OCI-LY1 (cell line): Measurements from ENCODE around the gene FBLN2.

Source experiments
- H2AFZ ChIP-seq: fragments of 200-600 bp; sonication (generic), shearing (Covaris generic); 2 replicates; pipeline ENCODE4 v1.6.0; 2014; ENCODE audit warnings: antibody characterized with exemption, mild to moderate bottlenecking, low read length
- H3F3A ChIP-seq: fragments of 200-600 bp; sonication (generic), shearing (Covaris generic); 2 replicates; pipeline ENCODE4 v1.6.0; 2014; ENCODE audit warnings: mild to moderate bottlenecking, antibody characterized with exemption, low read length, moderate library complexity; ENCODE audit not compliant: insufficient read depth
- H3K27ac ChIP-seq: fragments of 200-600 bp; sonication (generic); 2 replicates; pipeline ENCODE4 v1.5.1; 2014; ENCODE audit warnings: low read length, mixed run types, mild to moderate bottlenecking, low read depth; ENCODE audit not compliant: poor library complexity, severe bottlenecking
- H3K27me3 ChIP-seq: fragments of 200-600 bp; sonication (generic); 2 replicates; pipeline ENCODE4 v1.6.0; 2014; ENCODE audit warnings: antibody characterized with exemption, mild to moderate bottlenecking, low read length, moderate library complexity; ENCODE audit not compliant: insufficient read depth
- H3K36me3 ChIP-seq: fragments of 200-600 bp; sonication (generic); 2 replicates; pipeline ENCODE4 v1.6.1; 2014; ENCODE audit warnings: mild to moderate bottlenecking, antibody characterized with exemption, low read length, moderate library complexity, mixed read lengths; ENCODE audit not compliant: insufficient read depth
- H3K4me1 ChIP-seq: fragments of 200-600 bp; sonication (generic); 2 replicates; pipeline ENCODE4 v1.5.1; 2014; ENCODE audit warnings: mild to moderate bottlenecking, low read length, moderate library complexity; ENCODE audit not compliant: insufficient read depth, severe bottlenecking
- H3K4me2 ChIP-seq: fragments of 200-600 bp; sonication (generic), shearing (Covaris generic); 2 replicates; pipeline ENCODE4 v1.6.1; 2014; ENCODE audit warnings: low read length
- H3K4me3 ChIP-seq: fragments of 200-600 bp; sonication (generic); 2 replicates; pipeline ENCODE4 v1.5.1; 2014; ENCODE audit warnings: low read length, low read depth, mild to moderate bottlenecking, mixed read lengths; ENCODE audit not compliant: poor library complexity, severe bottlenecking
- H3K79me2 ChIP-seq: fragments of 200-600 bp; shearing (Covaris generic); 2 replicates; pipeline ENCODE4 v1.6.1; 2016; ENCODE audit warnings: mixed run types, low read length, mixed read lengths; ENCODE audit not compliant: insufficient read depth
- H3K9ac ChIP-seq: fragments of 200-600 bp; sonication (generic), shearing (Covaris generic); 2 replicates; pipeline ENCODE4 v1.6.1; 2014; ENCODE audit warnings: mild to moderate bottlenecking, low read length, mixed read lengths
- H3K9me2 ChIP-seq: fragments of 200-600 bp; sonication (generic), shearing (Covaris generic); 2 replicates; pipeline ENCODE4 v1.6.1; 2014; ENCODE audit warnings: low read depth, mild to moderate bottlenecking, low read length, mixed read lengths
- H3K9me3 ChIP-seq: fragments of 200-600 bp; shearing (Covaris generic); 2 replicates; pipeline ENCODE4 v1.6.1; 2014; ENCODE audit warnings: low read length, mixed read lengths
- H4K20me1 ChIP-seq: fragments of 200-600 bp; sonication (generic), shearing (Covaris generic); 2 replicates; pipeline ENCODE4 v1.6.0; 2016; ENCODE audit warnings: mild to moderate bottlenecking, low read length; ENCODE audit not compliant: insufficient read depth
- EZH2 ChIP-seq: fragments of 200-600 bp; sonication (generic), shearing (Covaris generic); IDR thresholded peaks from 2 replicates; pipeline ENCODE4 v1.8.0; 2017; ENCODE audit warnings: borderline replicate concordance, mixed run types, mild to moderate bottlenecking, antibody characterized with exemption, low read length, moderate library complexity, mixed read lengths
- TF ChIP-seq, protein P1 (sequence below): fragments of 200-600 bp; sonication (generic), shearing (Covaris generic); IDR thresholded peaks from 2 replicates; pipeline ENCODE4 v1.5.1; 2017; ENCODE audit warnings: mild to moderate bottlenecking, antibody characterized with exemption, low read length, moderate library complexity, mixed read lengths

FBLN2 gene

DNA sequence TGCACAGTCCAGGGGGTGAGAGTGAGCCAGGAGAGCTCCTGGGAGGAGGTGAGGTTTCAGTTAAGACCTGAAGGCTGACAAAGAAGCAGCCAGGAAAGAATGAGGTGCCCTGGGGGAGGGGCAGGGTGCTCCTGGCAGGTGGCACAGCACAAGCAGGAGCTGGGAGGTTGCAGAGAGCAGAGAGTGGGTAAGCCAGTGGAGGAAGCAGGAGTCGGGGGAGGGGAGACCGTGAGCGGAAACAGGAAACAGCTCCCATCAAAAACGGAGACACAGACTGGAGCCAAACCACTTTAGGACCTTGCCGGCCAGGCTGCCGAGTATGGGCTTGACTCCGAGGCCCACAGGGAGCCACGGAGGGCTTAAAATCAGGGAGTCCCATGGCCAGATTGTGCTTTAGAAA is 12.1 kb upstream of the FBLN2 start:
- Histone ChIP-seq H3K4me2 (no peak overlapping the region), H3F3A (no peaks in the 10 kb centered on the region), H3K4me3 (no peak overlapping the region), H4K20me1 (no peaks in the 10 kb centered on the region), H3K36me3 (no peaks in the 10 kb centered on the region), H3K9me2 (no peaks in the 10 kb centered on the region), H2AFZ (no peak overlapping the region), H3K27ac (no peak overlapping the region), H3K4me1 (no peaks in the 10 kb centered on the region), H3K79me2 (no peaks in the 10 kb centered on the region), H3K27me3 (0 out of 2 replicates have a peak, but pooled peaks cover 4% of the 10 kb centered on the region), H3K9me3 (no peaks in the 10 kb centered on the region), H3K9ac (no peak overlapping the region)
- no peak for TF ChIP-seq EZH2

DNA sequence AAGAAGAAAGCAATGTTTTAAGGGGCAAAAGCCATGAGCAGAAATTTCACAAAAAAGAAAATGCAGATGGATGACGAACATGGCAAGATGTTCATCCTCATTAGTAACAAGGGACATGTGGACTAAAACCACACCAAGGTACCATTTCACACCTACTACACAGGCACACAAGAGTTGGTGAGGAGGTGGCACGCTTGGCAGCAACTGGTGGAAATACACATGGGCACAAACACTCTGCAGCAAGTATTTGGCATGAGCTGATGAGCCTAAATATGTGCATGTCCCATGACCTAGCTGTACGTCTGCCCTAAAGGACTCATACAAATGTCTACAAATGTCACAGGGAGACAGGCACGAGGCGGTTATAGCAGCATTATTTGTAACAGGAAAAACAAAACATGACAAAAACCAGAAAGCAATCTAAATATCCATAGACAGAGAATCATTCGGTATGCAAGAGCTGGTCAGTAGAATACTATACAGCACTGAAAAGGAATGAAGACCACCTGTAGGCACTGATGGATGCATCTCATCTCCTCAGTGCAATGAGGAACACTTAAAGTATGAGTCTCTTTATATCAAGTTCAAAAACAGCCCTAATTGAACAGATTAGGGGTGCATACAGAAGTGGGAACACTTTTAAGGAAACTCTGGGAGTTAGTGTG is 11.5 kb upstream of the FBLN2 start:
- no peak overlapping the region for H3K4me3 ChIP-seq
- no peak for TF ChIP-seq EZH2
- TF ChIP-seq, protein P1, sequence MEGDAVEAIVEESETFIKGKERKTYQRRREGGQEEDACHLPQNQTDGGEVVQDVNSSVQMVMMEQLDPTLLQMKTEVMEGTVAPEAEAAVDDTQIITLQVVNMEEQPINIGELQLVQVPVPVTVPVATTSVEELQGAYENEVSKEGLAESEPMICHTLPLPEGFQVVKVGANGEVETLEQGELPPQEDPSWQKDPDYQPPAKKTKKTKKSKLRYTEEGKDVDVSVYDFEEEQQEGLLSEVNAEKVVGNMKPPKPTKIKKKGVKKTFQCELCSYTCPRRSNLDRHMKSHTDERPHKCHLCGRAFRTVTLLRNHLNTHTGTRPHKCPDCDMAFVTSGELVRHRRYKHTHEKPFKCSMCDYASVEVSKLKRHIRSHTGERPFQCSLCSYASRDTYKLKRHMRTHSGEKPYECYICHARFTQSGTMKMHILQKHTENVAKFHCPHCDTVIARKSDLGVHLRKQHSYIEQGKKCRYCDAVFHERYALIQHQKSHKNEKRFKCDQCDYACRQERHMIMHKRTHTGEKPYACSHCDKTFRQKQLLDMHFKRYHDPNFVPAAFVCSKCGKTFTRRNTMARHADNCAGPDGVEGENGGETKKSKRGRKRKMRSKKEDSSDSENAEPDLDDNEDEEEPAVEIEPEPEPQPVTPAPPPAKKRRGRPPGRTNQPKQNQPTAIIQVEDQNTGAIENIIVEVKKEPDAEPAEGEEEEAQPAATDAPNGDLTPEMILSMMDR: no peak
- H3K27me3 ChIP-seq: 0 out of 2 replicates have a peak, but pooled peaks cover 4% of the 10 kb centered on the region
- H3F3A ChIP-seq: no peaks in the 10 kb centered on the region
- no peak overlapping the region for H3K27ac ChIP-seq
- H3K9me2 ChIP-seq: no peaks in the 10 kb centered on the region
- no peaks in the 10 kb centered on the region for H3K36me3 ChIP-seq
- no peak overlapping the region for H3K9ac ChIP-seq
- no peaks in the 10 kb centered on the region for H3K4me1 ChIP-seq
- no peaks in the 10 kb centered on the region for H4K20me1 ChIP-seq
- H2AFZ ChIP-seq: no peak overlapping the region
- H3K4me2 ChIP-seq: no peak overlapping the region
- H3K79me2 ChIP-seq: no peaks in the 10 kb centered on the region
- H3K9me3 ChIP-seq: no peaks in the 10 kb centered on the region

DNA sequence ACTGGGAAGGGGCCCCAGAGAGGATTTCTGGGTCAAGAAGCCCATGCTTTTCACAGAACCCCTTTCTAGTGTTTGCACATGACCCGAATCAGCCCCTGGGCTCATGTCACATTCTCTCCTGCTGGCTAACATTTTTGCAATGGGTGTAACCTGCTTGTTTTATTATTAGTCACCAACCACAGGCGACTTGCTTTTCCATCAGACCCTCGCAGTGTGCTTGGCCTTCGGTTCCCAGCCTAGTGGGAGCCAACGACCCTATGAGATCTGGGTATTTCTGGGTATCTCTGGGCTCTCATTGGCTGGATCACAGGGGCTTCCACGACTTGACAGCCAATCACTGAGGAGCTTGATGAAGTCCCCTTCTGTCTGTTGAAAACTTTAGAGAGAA is 11.0 kb upstream of the FBLN2 start:
- Histone ChIP-seq H3F3A (no peaks in the 10 kb centered on the region), H2AFZ (no peak overlapping the region), H3K4me3 (no peak overlapping the region), H3K4me1 (no peaks in the 10 kb centered on the region), H3K9me2 (no peaks in the 10 kb centered on the region), H3K27ac (no peak overlapping the region), H4K20me1 (no peaks in the 10 kb centered on the region), H3K36me3 (no peaks in the 10 kb centered on the region), H3K9ac (no peak overlapping the region), H3K9me3 (no peaks in the 10 kb centered on the region), H3K4me2 (no peak overlapping the region), H3K27me3 (0 out of 2 replicates have a peak, but pooled peaks cover under 1% of the 10 kb centered on the region), H3K79me2 (no peaks in the 10 kb centered on the region)
- TF ChIP-seq, protein P1: no peak
- TF ChIP-seq EZH2: no peak
